ENCODE results near the gene SMIM35.

The SMIM35 gene

GRCh38 chr11:118086913-118087768 is at the start of gene SMIM35:
TSS of gene SMIM35 (minus strand) at chr11:118086963. CDS start at chr11:118086757, 206 bp downstream.
- DNase-seq = no peak

GRCh38 chr11:118136341-118136740 is 49.6 kb upstream of the SMIM35 start:
- no peak for DNase-seq

- DNase-seq = no peak
Measured at GRCh38 chr11:118135796-118136165, 49.0 kb upstream of the SMIM35 start.

GRCh38 chr11:118135051-118135795 is 48.5 kb upstream of the SMIM35 start:
- no peak for DNase-seq

- DNase-seq = no peak
Measured at GRCh38 chr11:118133816-118134215, 47.1 kb upstream of the SMIM35 start.

- no peak for DNase-seq
Measured at GRCh38 chr11:118132385-118133151, 45.8 kb upstream of the SMIM35 start.

GRCh38 chr11:118129471-118130172 is 42.9 kb upstream of the SMIM35 start:
- DNase-seq = no peak

GRCh38 chr11:118128721-118129470 is 42.1 kb upstream of the SMIM35 start:
- DNase-seq = no peak

GRCh38 chr11:118128310-118128709 is 41.5 kb upstream of the SMIM35 start:
- no peak for DNase-seq

- DNase-seq = no peak
Measured at GRCh38 chr11:118126082-118126838, 39.5 kb upstream of the SMIM35 start.

GRCh38 chr11:118124929-118125535 is 38.3 kb upstream of the SMIM35 start:
- no peak for DNase-seq

GRCh38 chr11:118120793-118121192 is 34.0 kb upstream of the SMIM35 start:
- DNase-seq = no peak

GRCh38 chr11:118117790-118118601 is 31.2 kb upstream of the SMIM35 start:
- DNase-seq = no peak

- no peak for DNase-seq
Measured at GRCh38 chr11:118115048-118115447, 28.3 kb upstream of the SMIM35 start.

- DNase-seq = no peak
Measured at GRCh38 chr11:118114266-118114665, 27.5 kb upstream of the SMIM35 start.

- DNase-seq = no peak
Measured at GRCh38 chr11:118112711-118113430, 26.1 kb upstream of the SMIM35 start.

GRCh38 chr11:118111744-118112035 is 24.9 kb upstream of the SMIM35 start:
- DNase-seq = no peak

- DNase-seq = no peak
Measured at GRCh38 chr11:118111019-118111743, 24.4 kb upstream of the SMIM35 start.

- DNase-seq = no peak
Measured at GRCh38 chr11:118109231-118109630, 22.5 kb upstream of the SMIM35 start.

All from stimulated activated naive CD4-positive, alpha-beta T cell treated with Interleukin-2 at 50 U/mL for 16 hours (primary cell).